Pancreas (tissue), 10 donors: Measurements from ENCODE around the gene CLDN5. TPM values are rescaled to one million over a fixed set of nuclear protein-coding genes. Genes with fewer than 3 reads are reported as not detected.

Experiments
- ATAC-seq, 4 donors: fragments of 200-7000 bp; cut with Tn5 transposase; one replicate each; pipeline versions ENCODE4 v1.8.0 to v1.9.1; 2020; ENCODE audit warnings: mild to moderate bottlenecking in 4 of 4, moderate library complexity in 4 of 4
- DNase-seq, 6 donors: peaks; one replicate each; pipeline ENCODE4 v3.0.0-alpha.2; 2020
- FAIRE-seq: peaks from 2 replicates; lab custom pipeline; 2012; peaks lifted over from hg19 to GRCh38; lab: Jason Lieb, UNC
- H3K27ac ChIP-seq, 4 donors: fragments of 200-600 bp; sonication (generic); 1 replicate in 3 of 4; 2 replicates in 1 of 4; pipeline versions ENCODE4 v1.5.0 to v1.8.0; 2020
- H3K27me3 ChIP-seq, 4 donors: fragments of 200-600 bp; one replicate each; pipeline ENCODE4 v1.8.0; 2021
- H3K36me3 ChIP-seq, 3 donors: fragments of 200-600 bp; sonication (generic) in 1 of 3; one replicate each; pipeline versions ENCODE4 v1.5.0 to v1.8.0; 2020 to 2021
- H3K4me1 ChIP-seq, 3 donors: fragments of 200-600 bp; one replicate each; pipeline ENCODE4 v1.8.0; 2021
- H3K4me3 ChIP-seq, 4 donors: fragments of 200-600 bp; sonication (generic) in 2 of 4; one replicate each; pipeline versions ENCODE4 v1.5.0 to v1.8.0; 2020 to 2021
- H3K9me3 ChIP-seq, 4 donors: fragments of 200-600 bp; one replicate each; pipeline ENCODE4 v1.8.0; 2021
- CTCF ChIP-seq, 4 donors: fragments of 200-600 bp; sonication (generic) in 3 of 4; IDR thresholded peaks; one replicate each; pipeline versions ENCODE4 v1.5.0 to v1.8.0; 2021; ENCODE audit warnings: antibody characterized with exemption in 4 of 4
- WGBS, 2 donors: extraction: QIAGEN DNeasy Blood & Tissue Kit; methylation state at CpG; one replicate each; pipeline ENCODE4 v1.1.7; 2013; 5-methylcytosine and 5-hydroxymethylcytosine counted together
- intact Hi-C, 3 donors: fragments of 100-400 bp; cut with DNase I; formaldehyde crosslinking; loops; one replicate each; pipeline versions ENCODE4 v1.11.1 to v1.14.2; 2022
- polyA plus RNA-seq, 2 donors: library from polyadenylated mRNA; stranded (reverse); fragments of 200-250 nt; gene quantifications; one replicate each; pipeline ENCODE4 v1.2.3, GENCODE V29; 2013
- total RNA-seq, 6 donors: library from RNA; stranded (reverse); fragmentation: NEBNext Ultra II Directional in 4 of 6; extraction: Animal tissue kit (Norgen Biotek cat#: 25700) in 4 of 6; gene quantifications; one replicate each; pipeline versions ENCODE4 v1.2.1 to v1.2.4, GENCODE V29; 2021 to 2023
- donor health status: healthy with polysubstance abuse.
- donor health status: DM: no; HTN: no; CAD: no; lungs with moderate emphysema.
- donor health status: DM: no; HTN: no; CAD: no.
- donor health status: control.
- donor health status: control.
- donor health status: Bipolar disorder and iron deficiency.
- donor health status: DM: yes; HTN: yes; CAD: no.
- donor health status: DM: no; HTN: no; CAD: no.
- donor health status: DM: no; HTN: no; CAD: no.
- donor health status: DM: yes; HTN: yes; CAD: no.

CLDN5 gene
- total and polyA plus RNA-seq, 8 donors, result 3.5 to 47.3 (median 7.1) TPM

DNA sequence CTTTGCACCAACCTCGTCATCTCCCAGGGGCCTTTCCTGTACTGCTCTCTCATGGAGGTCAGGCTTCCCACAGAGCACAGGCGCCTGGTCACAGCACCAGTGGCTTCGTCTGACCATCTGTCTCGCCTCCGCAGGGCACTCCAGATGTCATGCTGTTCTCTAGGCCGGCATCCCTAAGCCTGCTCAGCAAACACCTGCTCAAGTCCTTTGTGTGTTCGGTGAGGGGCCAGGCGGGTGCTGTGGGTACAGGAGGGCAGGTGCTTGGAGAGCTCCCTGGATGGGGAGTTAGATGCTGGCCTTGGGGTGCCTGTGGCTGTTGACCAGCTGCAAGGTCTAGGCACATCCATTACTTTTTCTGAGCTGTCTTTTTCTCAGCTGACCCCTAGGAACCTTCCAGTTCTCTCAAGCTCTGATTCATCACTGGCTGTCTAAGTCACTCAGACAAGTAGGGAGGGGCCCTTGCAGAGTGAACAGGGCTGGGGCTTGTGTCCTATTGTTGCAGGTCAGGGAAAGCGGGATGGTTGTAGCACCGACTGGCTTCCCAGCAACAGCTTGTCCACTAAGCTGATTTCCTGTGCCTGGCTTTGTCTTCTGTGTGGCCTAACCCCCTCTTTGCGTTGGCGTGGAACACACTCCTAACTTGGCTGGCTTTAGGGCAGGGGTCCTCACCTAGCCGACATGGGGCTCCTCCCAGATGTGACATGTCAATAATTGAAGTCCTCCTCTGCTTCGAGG is 9.2 kb downstream of the CLDN5 start:
- H3K4me1 ChIP-seq, result no peaks in the 10 kb centered on the region
- no peaks in the 10 kb centered on the region for H3K27me3 ChIP-seq
- no peak overlapping the region for H3K27ac ChIP-seq
- peak in 2 of 4 donors; percentile 35 to 41 for ATAC-seq
- H3K36me3 ChIP-seq, result no peaks in the 10 kb centered on the region
- 88 to 92% methylated on average over 14 of the region's 14 CpGs for WGBS, 2 donors
- TF ChIP-seq CTCF (IDR thresholded peaks at IDR 0.05), result no peak
- FAIRE-seq, result no peak
- H3K9me3 ChIP-seq, result no peaks in the 10 kb centered on the region
- no peak overlapping the region for H3K4me3 ChIP-seq
- intact Hi-C loops, result no loop called here
- DNase-seq, result peak in 1 of 6 donors; percentile 48

- no peaks in the 10 kb centered on the region for H3K4me1 ChIP-seq
- H3K27ac ChIP-seq, result no peak overlapping the region
- H3K36me3 ChIP-seq, result no peaks in the 10 kb centered on the region
- intact Hi-C loops, result no loop called here
- FAIRE-seq (no peak), DNase-seq (no peak), ATAC-seq (no peak)
- no peak for TF ChIP-seq CTCF (IDR thresholded peaks at IDR 0.05)
- H3K9me3 ChIP-seq, result no peaks in the 10 kb centered on the region
- 50 to 70% methylated on average over 2 of the region's 2 CpGs for WGBS, 2 donors
- no peak overlapping the region for H3K4me3 ChIP-seq
- no peaks in the 10 kb centered on the region for H3K27me3 ChIP-seq
Observed at GRCh38 chr22:19513823-19514222, 10.4 kb downstream of the CLDN5 start.

DNA sequence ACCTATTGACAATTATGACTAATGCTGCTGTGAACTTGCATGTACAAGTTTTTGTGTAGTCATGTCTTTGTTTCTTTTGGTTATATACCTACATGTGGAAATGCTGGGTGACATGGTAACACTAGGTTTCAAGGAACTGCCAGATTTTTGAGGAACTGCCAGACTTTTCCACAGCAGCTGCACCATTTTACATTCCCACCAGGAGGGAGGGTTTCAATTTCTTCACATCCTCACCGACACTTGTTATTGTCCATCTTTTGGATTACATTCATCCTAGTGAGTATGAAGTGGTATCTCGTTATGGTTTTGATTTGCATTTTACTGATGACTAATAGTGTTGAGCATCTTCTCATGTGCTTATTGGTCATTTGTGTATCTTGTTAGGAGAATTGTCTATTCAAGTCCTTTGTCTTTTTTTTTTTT is 13.3 kb downstream of the CLDN5 start:
- H3K27me3 ChIP-seq, result no peaks in the 10 kb centered on the region
- TF ChIP-seq CTCF (IDR thresholded peaks at IDR 0.05), result no peak
- DNase-seq (no peak), ATAC-seq (no peak), FAIRE-seq (no peak)
- no peaks in the 10 kb centered on the region for H3K9me3 ChIP-seq
- H3K27ac ChIP-seq, result no peak overlapping the region
- no peaks in the 10 kb centered on the region for H3K4me1 ChIP-seq
- H3K36me3 ChIP-seq, result no peaks in the 10 kb centered on the region
- intact Hi-C loops, result no loop called here
- H3K4me3 ChIP-seq, result no peak overlapping the region
- 95 to 99% methylated on average over 2 of the region's 2 CpGs for whole genome bisulfite sequencing, 2 donors

GRCh38 chr22:19509923-19510322 is 14.3 kb downstream of the CLDN5 start:
- Histone ChIP-seq H3K4me1 (no peaks in the 10 kb centered on the region), H3K4me3 (no peak overlapping the region), H3K27me3 (no peaks in the 10 kb centered on the region), H3K9me3 (no peaks in the 10 kb centered on the region), H3K36me3 (no peaks in the 10 kb centered on the region), H3K27ac (no peak overlapping the region)
- FAIRE-seq (no peak), ATAC-seq (no peak), DNase-seq (no peak)
- intact Hi-C loops, result no loop called here
- TF ChIP-seq CTCF (IDR thresholded peaks at IDR 0.05), result no peak
- WGBS, 2 donors, result 88 to 91% methylated on average over 2 of the region's 2 CpGs

DNA sequence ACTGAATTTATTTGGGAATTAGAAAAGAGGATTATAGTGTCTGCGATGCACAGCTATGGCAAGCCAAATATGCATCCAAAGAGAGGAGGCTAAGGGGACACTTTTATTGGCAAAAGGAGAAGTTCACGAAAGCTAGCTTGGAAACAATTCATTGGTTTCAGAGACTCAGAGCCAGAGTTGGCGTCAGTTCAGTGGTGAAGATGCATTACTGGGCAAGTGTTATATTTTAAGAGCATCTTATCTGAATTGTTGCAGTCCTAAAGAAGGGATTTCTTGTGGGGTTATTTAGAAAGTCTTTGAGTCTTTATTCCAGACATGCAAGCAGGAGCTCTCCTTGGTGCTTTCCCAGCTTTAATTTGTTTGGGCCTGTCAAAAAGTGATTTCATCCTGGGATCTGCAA is 15.0 kb downstream of the CLDN5 start:
- no peak for DNase-seq
- intact Hi-C loops, result no loop called here
- WGBS, 2 donors, result 90 to 94% methylated on average over 3 of the region's 3 CpGs

More for the DNA sequence above, 15.0 kb downstream of the CLDN5 start:
- H3K4me1 ChIP-seq, result no peaks in the 10 kb centered on the region
- no peak overlapping the region for H3K4me3 ChIP-seq
- FAIRE-seq (no peak), ATAC-seq (no peak)
- no peak overlapping the region for H3K27ac ChIP-seq
- no peaks in the 10 kb centered on the region for H3K36me3 ChIP-seq
- H3K27me3 ChIP-seq, result no peaks in the 10 kb centered on the region
- no peak for TF ChIP-seq CTCF (IDR thresholded peaks at IDR 0.05)
- H3K9me3 ChIP-seq, result no peaks in the 10 kb centered on the region
